ENCODE measurements around the gene SPATA31D1.

The SPATA31D1 gene

DNA sequence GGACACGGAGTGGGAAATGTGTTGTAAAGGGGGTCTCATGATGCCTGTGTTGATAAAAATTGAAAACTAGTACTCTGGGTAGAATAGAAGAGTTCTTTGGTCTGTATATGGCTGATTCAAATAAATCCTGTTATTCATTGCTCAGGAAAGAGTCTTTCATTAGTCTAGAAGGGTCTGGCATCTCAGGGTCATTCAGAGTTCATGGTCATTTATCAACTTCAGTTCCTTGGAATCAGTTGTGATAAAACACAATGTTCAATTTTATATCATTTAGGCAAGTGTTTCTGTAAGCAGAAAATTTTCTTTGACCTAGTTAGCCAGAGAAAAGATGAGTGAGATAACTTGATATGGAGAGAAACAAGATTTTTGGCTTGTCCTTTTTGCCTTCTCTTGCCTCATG lies 36.3 kb downstream of the SPATA31D1 start:
- no peak for DNase-seq

DNA sequence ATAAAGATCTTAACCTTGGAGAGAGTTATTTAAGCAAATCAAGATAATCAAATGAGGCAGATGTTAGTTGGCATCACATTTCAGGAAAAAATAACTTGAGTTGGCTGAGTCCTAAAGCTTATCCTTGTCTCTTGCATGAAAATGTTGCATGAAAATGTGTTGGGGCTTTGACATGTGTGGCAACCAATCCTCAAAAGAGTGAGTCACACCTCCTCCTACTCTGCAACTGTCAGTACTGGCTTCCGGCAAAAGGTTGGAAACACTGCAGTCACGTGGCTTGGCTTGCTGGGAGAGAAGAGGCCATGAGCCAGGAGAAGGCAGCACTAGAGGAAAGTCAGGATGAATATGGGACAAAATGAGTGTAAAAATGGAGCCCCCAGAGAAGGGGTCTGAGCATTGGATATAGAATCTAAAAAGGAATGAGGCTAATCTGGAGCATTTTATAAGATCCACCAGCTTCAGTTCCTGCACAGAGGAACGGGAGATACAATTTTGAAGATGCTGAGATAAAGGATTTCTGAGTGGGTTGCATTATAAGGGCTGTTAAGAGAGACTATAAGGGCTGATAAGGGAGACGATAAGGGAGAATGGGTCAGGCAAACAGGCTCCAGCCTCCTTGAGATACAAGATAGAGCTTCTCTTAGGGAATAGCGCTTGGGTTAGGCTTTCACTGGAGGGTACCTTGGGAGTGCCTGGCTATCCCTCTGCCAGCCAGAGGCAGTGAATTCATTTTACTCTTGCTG lies 43.1 kb downstream of the SPATA31D1 start:
- no peak for DNase-seq

- DNase-seq: no peak
Measured at GRCh38 chr9:82034956-82035731, 46.6 kb downstream of the SPATA31D1 start.

DNA sequence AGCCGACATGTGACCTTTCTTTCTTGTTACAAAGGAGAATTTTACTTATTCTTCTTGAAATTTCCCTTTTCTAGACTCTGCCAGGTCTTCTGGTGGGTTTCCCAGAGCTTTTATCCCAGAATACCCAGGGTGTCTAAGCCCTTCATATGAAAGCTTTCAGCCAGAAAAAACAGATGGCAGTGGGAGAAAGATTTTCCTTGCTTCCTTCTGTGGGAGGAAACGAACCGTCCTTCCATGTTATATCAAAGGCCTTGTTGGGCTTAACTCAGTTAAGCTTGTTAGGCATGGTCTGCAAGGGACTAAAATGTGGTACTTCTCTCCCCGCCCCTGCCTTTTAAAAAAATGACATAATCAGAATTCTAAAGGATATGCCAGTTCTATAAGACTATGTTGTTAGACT lies 47.5 kb downstream of the SPATA31D1 start:
- no peak for DNase-seq

GRCh38 chr9:82037126-82037525 lies 48.6 kb downstream of the SPATA31D1 start:
- no peak for DNase-seq

DNA sequence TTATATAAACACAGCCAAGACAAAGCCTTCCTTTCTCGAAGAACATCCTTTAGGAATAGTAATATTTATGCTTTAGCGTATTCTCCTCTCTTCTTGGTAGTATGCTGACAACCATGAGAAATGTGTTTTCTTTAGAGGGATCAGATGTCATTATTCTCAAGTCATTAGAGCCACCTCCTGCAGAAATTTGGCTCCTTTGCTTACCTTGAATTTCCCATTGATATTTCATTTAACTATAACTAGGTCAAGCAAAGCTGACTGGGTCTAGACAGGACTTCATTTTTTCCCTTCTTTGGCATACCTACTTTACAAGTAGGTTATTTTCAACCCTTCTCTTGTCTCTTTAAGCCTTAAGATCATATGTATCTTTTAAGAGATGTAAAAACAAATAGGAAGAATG lies 50.3 kb downstream of the SPATA31D1 start:
- DNase-seq: no peak

All from KG1 (cell line).